CD4-positive, alpha-beta T cell treated with Interleukin-10 for 1 hour (primary cell): Measurements from ENCODE around the gene CARD14.
"Not testable (repeated sequence)": the region's sequence is repeated elsewhere in the genome, so short reads cannot be mapped to it uniquely, and the experiment has no call there.

Source experiments
- DNase-seq: peaks from one replicate; pipeline ENCODE4 v3.0.0-alpha.2; 2020

The CARD14 gene

GRCh38 chr17:80151333-80151732, 18.5 kb upstream of the CARD14 start:
- no peak for DNase-seq

DNA sequence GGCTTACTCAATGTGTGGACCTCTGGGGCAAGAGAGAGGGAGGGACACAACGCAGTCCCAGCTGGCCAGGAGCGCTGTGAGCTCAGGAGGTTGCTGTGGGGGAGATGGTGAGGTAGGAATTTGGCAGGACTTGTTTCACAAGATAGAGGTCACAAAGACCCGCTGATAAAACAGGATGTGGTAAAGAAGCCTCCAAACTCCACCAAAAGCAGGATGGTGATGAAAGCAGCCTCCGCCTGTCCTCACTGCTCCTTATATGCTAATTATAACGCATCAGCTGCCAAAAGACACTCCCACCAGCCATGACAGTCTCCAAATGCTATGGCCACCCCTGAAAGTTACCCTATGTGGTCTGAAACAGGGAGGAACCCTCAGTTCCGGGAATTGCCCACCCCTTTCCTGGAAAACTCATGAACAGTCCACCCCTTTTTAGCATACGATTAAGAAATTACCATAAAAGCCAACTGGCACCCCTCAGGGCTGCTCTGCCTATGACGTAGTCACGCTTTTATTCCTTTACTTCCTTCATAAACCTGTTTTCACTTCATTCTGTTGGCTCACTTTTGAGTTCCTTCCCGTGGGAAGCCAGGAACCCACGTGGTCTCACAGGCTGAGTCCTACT, 17.6 kb upstream of the CARD14 start:
- no peak for DNase-seq

DNA sequence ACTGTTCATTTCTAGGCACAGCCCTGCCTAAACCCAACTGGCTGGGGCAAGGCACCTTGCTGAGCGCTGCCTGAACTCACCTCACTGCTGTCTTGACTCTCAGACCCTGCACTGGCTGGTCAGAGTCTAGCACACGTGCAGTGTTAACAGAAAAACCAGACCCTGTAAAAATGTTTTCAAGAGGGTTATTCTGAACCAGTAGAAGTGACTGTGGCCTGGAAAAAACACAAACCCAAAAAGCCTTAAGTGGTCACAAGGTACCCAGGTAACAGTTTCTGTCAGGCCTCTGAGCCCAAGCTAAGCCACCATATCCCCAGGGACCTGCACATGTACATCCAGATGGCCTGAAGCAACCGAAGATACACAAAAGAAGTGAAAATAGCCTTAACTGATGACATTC, 16.8 kb upstream of the CARD14 start:
- no peak for DNase-seq

- DNase-seq, result no peak
These were observed 15.7 kb upstream of the CARD14 start for GRCh38 chr17:80154166-80154565.

GRCh38 chr17:80155600-80155999, 14.2 kb upstream of the CARD14 start:
- not testable (repeated sequence) for DNase-seq

GRCh38 chr17:80158846-80159245, 11.0 kb upstream of the CARD14 start:
- DNase-seq, result no peak

- no peak for DNase-seq
These were observed 9.3 kb upstream of the CARD14 start for GRCh38 chr17:80160536-80160935.

DNA sequence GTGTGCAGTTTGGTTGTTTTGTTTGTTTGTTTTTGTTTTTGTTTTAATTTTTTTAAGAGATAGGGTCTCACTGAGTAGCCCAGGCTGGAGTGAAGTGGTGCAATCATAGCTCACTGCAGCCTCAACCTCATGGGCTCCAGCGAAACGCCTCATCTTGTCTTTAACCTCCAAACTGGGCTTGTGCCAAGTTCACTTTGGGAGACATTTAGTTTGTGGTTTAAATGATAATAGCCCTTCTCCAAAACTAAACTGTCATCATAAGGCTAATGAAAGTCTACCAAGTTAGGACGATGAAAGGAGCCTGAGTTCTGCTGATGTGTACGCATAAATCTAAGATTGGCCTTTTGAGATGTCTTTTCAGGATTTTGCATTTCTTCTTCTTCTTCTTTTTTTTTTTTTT, 6.5 kb upstream of the CARD14 start:
- DNase-seq, result no peak

GRCh38 chr17:80164185-80164584, 5.6 kb upstream of the CARD14 start:
- DNase-seq, result no peak

DNA sequence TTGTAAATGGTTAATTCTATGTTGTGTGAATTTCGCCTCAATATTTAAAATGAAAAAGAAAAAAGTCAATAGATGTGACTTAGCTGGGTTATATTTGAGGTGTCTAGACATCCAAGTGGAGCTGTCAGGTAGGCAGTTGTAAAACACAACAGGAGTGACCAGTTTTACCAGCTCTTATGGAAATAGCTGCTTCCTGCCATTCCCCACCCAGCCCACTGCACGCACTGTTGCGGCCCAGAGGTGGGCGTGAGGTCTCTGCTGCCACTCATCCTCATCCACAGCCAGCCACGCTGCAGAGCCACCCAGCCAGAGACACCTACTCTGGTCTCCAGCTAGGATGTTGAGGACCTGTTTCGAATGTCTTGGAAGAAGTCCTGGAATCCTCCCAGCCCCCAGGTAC, 3.4 kb upstream of the CARD14 start:
- no peak for DNase-seq

- DNase-seq, result no peak
These were observed 1.5 kb upstream of the CARD14 start for GRCh38 chr17:80168371-80168770.

DNA sequence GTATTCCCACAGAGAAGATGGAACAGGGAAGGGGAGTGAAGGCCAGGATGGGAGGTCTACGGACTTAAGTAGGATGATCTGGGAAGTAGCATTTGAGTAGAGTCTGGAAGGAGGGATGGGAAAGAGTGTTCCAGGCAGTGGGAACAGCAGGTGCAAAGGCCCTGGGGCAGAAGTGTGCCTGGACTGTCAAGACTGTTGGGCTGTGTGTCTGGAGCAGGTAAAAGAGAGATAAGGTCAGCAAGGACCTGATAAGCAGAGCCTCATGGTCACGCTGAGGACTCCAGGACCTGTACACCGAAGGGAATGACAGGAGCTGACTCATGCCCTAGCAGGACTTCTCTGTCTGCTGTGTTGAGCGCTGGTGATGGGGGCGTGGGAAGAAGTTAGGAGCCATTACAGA, 723 bp upstream of the CARD14 start:
- no peak for DNase-seq

- DNase-seq, result no peak
These were observed 1.9 kb downstream of the CARD14 start for GRCh38 chr17:80171681-80172080.

DNA sequence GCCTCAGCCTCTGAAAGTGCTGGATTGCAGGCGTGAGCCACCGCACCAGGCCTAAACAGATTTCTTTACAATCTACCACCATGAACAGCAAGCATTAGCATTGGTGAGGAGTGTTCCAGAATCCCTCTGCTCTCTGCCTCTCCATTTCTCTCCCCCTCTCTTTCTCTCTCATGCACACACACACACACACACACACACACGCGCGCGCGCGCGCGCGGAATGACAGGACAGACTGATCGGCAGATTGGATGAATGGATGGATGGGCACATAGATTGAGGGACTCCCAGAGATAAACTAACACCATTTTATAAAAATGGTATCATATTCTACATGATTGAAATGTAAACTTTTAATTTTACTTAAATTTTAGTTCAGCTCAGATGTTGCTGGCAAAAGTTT, 3.3 kb downstream of the CARD14 start:
- DNase-seq, result no peak

DNA sequence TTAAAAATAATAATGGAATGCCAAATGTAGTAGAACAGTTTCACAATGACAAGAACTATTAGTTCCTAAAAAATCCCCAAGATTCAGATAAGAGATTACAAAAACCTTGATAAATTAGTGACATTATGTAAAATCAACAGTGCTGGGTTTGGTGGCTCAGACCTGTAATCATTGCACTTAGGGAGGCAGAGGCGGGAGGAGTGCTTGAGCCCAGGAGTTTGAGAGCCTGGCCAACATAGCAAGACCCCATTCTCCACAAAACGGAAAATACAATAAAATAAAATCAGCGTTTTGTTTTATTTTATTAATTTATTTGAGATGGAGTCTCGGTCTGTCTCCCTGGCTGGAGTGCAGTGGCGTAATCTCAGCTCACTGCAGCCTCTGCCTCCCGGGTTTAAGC, 4.1 kb downstream of the CARD14 start:
- DNase-seq, result no peak

DNA sequence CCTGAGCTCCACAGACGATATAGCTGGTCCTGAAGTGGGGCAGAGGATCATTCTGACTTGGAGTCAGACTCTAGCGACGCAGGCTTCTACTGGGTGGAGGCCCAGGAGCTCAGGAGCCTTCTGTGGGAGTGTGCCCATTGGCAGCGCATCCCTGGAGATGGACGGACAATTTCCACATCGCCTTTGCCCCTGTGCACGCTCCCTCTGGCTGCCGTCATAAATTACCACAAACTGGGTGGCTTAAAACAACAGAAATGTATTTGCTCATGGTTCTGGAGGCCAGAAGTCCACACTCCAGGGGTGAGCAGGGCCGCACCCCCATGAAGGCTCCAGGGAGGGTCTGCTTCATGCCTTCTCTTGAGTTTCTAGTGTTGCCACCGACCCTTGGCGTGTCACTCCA, 6.9 kb downstream of the CARD14 start:
- no peak for DNase-seq

DNA sequence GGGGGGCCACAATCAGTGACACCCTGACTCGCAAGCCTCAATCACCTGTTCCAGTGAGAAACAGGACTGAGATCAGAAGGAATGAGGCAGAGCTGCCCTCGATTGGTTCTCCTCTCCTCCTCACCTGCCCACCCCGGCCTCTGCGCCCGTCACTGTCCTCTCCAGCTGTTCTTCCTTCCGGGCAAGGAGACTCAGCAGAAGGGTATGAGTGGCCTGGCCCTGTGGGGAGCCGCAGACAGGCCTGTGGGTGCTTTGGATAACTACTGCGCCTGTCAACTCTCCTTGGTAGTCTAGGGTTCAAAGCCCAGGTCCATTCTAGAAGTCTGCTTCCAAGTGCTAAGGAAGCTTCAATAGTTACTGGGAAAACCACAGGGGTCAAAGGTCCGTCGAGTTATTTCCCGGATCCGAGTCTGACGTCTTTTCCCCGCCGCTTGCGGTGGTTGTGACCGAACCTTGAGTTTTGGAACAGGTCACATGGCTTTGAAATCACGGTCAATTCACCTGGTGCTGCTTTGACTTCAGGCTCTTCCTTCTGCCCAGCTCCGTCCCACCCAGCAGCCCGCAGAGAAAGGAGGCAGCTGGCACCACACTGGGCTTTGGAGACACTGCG, 8.3 kb downstream of the CARD14 start:
- DNase-seq, result no peak

DNA sequence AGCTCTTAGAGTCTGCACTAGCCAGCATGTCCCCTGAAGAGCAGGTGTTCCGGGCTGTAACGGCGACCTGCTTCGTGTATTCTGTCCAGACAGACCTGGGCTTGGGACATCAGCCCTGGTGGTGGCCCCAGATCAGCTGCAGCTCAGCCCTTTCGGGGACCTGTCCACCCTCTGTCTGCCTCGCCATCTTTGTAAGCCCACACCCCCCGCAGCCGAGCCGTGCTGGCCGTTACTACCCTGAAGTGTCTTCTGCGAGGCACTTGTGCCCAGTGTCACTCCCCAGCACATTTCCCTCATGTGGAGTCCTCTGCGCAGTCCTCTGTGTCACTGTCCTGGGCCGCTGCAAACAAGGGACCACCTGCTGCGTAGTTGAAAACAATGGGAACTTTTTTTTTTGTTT, 10.4 kb downstream of the CARD14 start:
- no peak for DNase-seq

DNA sequence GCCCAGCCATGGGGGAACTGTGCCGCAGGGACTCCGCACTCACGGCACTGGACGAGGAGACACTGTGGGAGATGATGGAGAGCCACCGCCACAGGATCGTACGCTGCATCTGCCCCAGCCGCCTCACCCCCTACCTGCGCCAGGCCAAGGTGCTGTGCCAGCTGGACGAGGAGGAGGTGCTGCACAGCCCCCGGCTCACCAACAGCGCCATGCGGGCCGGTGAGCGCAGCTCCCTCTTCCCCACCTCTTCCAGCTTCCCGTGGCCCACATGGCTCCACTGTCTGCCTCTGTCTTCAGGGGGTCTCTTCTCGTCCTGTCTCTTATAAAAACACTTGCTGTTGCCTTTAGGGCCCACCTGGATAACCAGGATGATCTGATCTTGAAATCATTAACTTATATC, 11.6 kb downstream of the CARD14 start:
- no peak for DNase-seq

DNA sequence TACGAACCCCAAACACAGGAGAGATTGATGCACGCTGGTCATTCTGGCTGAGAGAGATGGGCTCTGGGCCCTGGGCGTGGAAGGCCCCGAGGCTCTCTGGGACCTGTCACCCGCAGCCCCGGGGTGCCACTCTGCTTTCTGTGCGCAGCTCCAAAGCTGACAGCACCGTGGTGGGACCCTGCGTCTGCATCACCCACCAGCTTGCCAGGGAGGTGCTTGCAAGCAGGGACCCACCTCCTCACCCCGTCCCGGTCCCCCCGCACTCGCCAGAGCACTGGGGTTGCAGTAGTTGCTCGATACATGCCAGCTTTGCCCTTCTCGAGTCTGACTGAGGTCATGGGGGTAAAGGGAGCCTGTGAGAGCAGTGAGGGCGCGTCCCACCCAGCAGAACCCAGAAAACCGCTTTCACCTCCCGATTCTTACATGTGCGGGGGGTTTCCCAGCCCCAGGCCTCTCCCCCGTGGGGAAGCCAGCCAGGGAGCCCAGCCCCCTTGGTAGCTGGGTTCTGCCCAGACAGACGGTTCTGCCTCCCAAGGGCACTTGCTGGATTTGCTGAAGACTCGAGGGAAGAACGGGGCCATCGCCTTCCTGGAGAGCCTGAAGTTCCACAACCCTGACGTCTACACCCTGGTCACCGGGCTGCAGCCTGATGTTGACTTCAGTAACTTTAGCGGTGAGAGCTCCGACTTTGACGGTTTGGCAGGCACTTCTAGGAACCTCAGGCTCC, 12.5 kb downstream of the CARD14 start:
- no peak for DNase-seq

DNA sequence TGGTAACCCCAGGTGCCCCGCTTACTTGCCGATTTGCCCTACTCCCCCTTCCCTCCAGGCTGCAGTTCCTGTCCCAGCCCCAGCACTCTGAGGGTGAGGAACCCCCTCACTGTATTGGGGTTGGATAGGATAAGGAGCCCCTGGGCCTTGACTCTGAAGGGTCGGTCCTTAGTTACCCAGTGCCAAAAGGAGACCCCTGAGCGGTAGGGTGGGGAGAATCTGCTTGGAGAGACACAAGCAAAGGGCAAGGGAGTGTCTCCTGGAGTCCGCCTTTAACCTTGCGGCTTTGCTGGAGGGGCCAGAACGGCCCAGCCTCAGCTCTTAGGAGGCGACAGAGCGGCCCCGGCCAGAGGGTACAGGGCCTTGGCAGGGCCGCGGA, 13.0 kb downstream of the CARD14 start:
- no peak for DNase-seq

DNA sequence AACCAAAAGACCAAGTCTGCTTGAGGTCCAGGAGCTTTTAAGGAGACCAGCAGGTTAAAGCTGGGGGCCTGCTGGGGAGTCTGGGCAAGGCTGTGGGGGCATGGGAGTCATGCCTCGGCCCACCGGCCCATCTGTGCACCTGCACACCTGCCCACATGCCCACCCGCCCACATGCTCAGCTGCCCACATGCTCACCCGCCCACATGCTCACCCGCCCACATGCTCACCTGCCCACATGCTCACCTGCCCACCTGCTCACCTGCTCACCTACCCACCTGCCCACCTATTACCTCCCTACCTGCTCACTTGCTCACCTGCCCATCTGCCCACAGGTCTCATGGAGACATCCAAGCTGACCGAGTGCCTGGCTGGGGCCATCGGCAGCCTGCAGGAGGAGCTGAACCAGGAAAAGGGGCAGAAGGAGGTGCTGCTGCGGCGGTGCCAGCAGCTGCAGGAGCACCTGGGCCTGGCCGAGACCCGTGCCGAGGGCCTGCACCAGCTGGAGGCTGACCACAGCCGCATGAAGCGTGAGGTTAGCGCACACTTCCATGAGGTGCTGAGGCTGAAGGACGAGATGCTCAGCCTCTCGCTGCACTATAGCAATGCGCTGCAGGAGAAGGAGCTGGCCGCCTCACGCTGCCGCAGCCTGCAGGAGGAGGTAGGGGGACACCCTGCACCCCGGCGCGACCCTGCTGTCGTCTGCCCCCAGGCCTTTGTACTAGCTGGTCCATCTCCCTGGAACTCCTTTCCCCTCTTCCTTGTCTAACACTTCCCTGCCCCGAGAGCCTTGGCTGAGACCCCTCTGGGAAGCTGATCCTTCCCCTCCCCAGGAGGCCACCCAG, 14.0 kb downstream of the CARD14 start:
- DNase-seq, result no peak

DNA sequence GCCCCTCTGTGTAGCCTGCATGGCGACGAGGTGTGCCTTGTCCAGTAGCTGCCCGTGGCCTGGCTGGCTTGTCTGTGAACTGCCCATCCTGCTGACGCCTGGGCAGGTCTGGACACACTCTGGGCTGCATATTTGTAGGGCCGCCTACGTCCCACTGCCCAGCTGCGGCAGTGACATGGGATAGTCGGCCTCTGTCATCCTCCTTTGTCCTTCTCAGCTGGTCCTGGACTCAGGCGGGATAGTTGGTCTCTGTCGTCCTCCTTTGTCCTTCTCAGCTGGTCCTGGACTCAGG, 14.5 kb downstream of the CARD14 start:
- no peak for DNase-seq

DNA sequence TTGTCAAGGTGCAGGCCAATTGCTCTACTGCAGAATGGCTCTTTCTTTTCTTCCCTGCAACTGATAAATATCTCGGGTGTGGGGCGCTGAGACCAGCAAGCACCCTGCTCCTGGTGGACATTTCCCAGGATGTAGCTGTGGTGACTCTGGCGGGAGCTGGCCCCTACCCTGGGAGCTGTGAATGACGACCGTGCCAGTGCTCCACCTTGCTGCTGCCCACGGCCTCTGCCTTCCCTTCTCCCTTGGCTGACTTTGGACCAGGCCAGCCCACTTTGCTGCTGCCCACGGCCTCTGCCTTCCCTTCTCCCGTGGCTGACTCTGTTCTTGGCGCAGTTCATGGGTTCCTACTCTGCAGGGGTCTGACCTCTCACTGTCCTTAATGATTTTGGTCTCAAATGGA, 16.1 kb downstream of the CARD14 start:
- no peak for DNase-seq
